Measurements from ENCODE around the gene WAS.

- TF ChIP-seq CTCF (IDR thresholded peaks at IDR 0.05): no peak
- TF ChIP-seq EZH2 (IDR thresholded peaks at IDR 0.05; ENCODE audit: borderline replicate concordance, insufficient read depth, low read depth, low read length, poor library complexity, severe bottlenecking): no peak
These were observed 37.9 kb upstream of the WAS start for GRCh38 chrX:48645669-48646068.

Measured in B cell (primary cell).